ENCODE results near the gene PPIG.
"Not testable (repeated sequence)": the region's sequence is repeated elsewhere in the genome, so short reads cannot be mapped to it uniquely, and the experiment has no call there.

The PPIG gene

DNA sequence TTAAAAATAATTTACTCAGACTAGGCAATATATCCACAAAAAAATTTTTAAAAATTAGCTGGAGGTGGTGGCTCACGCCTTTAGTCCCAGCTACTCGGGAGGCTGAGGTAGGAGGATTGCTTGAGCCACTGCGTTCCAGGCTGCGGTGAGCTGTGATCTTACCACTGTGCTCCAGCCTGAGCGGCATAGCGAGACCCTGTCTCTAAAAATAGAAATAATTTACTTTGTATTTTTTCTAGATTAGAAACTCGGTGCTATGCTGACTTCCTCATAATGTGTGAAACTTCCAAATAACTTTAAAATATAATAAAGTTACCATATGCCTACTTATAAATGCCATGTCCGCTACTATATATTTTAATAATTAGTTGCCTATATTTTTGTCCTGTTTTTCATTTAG lies 6.7 kb downstream of the PPIG start:
- no peak for DNase-seq

DNA sequence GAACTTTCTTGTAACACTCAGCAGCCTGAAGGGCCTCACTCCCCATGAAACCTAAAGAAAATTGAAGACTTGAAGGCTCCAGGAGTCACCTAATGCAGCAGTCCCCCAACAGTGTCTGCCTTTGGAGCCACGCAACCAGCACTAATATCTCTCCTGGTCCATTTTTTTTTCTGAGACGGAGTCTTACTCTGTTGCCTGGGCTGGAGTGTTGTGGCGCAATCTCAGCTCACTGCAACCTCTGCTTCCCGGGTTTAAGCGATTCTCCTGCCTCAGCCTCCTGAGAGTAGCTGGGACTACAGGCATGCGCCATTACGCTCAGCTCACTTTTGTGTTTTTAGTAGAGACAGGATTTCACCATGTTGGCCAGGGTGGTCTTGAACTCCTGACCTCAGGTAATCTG lies 12.4 kb downstream of the PPIG start:
- not testable (repeated sequence) for DNase-seq

DNA sequence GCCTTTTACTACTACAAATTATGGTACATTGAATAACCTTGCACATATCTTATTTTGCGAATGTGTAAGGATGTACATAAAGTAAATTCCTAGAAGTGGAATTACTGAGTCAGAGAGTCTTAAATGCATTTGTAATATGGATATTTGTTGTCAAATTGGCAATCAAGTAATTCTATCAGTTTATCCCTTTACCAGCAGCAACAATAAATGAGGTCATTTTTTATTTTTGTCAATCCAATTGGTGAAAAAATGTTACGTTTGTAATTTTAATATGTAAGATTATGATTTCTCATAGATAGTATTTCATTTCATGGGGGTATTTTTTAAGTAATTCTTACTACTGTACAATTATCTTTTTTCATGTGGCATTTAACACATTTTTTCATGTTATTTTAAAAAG lies 14.8 kb downstream of the PPIG start:
- no peak for DNase-seq

DNA sequence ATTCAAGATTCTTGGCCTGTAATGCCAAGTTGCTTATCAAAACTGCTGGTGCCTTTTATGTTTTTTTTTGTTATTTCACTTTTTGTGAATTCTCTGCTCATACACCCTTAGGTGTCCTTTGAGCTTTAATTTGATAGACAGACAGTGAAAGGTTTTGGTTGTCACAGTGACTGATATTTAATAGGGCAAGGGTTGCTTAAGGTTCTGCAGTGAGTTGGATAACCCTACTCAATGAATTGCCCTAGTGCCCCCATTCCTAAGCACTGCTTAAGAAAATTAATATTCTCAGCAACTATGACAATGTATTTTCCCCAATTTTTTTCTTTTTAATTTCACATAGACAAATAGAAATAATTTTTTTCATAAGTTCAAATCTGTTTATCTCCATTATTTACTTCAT lies 15.4 kb downstream of the PPIG start:
- no peak for DNase-seq

DNA sequence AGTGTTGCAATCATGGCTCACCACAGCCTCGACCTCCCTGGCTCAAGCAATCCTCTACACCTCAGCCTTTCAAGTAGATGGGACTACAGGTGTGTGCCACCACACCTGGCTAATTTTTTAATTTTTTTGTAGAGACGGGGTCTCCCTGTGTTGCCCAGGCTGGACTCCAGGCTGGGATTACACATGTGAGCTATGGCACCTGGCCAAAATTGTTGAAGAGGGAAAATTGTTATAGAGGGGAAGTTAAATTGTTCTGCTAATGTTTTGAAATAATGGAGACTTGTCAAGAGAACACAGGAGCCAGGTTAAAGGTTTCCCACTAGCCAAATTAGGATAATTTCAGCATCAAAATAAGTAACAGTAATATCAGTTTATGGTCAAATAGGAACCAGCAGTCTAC lies 25.1 kb downstream of the PPIG start:
- no peak for DNase-seq

DNA sequence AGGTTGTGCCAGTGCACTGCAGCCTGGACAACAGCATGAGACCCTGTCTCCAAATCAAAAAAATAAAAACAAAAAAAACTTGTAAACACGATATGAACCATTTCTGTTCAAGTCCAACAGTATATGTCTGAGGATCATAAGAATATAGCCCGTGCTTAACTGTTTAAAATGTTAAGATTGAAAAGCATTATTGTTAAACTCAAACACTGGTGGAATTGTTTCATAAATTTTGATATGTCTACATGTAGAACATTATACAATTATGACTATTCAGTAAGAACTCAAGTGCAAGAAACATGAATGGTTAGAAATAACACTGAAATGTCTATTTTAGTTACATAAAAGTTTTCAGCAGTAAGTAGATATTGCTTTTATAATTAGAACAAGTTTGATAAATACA lies 29.7 kb downstream of the PPIG start:
- DNase-seq: no peak

DNA sequence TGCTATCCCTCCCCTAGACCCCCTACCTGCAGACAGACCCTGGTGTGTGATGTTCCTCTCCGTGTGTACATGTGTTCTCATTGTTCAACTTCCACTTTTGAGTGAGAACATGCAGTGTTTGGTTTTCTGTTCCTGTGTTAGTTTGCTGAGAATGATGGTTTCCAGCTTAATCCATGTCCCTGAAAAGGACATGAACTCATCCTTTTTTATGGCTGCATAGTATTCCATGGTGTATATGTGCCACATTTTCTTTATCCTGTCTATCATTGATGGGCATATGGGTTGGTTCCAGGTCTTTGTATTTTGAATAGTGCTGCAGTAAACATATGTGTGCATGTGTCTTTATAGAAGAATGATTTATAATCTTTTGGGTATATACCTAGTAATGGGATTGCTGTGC lies 31.8 kb downstream of the PPIG start:
- DNase-seq: not testable (repeated sequence)

DNA sequence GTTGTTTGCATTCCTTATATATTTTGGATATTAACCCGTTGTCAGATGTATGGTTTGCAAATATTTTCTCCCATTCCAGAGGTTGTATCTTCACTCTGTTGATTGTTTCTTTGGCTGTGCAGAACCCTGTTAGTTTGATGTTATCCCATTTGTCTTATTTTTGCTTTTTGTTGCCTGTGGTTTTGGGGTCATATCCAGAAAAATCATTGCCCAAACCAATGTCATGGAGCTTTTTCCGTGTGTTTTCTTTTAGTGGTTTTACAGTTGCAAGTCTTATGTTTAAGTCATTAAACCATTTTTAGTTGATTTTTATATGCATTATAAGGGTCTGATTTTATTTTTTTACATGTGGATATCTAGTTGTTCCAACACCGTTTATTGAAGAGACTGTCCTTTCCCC lies 35.8 kb downstream of the PPIG start:
- no peak for DNase-seq

DNA sequence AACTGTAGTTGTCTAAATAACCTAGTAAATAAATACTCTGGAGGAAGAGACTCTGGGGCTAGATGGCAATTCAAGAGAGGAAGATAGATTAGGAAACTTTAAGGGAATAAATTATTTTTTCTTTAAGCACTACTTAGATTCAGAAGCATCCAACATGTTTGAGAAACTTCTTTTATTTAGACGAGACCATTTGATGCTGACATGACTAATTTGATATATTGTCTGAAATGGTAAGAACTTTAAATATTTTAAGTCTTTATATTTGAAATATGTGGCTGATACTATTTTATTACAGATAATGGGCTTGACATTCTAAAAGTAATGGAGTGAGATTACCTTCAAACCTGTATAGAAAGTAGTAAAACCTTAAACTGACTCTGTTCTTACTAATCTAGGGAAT lies 36.4 kb downstream of the PPIG start:
- DNase-seq: no peak

DNA sequence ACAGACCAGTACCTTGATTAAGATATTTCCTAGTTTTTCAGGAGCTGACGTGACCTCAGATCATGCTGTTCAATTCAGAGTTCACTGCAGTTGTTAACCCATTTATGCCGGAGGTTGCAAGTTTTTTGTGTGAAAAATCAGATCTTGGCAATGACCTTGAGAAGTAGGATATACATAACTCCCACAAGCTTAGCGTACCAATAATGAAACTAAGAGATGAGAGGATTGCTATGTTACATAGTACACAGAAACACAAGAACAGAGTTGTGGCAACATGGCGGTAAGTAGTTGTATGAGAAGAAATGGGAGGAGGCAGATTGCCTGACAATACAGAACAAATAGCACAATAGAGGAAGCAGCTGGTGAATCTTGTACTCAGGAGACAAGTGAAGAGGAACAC lies 39.1 kb downstream of the PPIG start:
- no peak for DNase-seq

DNA sequence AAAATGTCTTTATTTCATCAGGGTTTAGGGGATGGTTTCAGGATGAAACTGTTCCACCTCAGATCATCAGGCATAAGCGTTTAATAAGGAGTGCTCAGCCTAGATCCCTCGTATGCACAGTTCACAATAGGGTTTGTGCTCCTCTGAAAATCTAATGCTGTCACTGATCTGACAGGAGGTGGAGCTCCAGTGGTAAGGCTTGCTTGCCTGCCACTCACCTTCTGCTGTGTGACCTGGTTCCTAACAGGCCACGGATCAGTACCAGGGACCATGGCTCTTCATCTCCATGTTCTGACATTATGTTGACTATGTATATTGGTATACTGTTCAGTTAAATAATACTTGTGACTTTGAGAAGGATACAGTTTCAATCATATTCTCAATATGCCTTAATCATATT lies 41.6 kb downstream of the PPIG start:
- DNase-seq: no peak

DNA sequence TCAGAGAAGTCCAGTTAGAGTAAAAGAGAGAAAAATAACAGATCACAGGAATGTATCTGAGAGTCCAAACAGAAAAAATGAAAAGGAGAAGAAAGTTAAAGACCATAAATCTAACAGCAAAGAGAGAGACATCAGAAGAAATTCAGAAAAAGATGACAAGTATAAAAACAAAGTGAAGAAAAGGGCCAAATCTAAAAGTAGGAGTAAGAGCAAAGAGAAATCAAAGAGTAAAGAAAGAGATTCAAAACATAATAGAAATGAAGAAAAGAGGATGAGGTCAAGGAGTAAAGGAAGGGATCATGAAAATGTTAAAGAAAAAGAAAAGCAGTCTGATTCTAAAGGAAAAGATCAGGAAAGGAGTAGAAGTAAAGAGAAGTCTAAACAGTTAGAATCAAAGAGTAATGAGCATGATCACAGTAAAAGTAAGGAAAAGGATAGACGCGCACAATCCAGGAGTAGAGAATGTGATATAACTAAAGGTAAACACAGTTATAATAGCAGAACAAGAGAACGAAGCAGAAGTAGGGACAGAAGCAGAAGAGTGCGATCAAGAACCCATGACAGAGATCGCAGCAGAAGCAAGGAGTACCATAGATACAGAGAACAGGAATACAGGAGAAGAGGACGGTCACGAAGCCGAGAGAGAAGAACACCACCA lies 52.4 kb downstream of the PPIG start:
- DNase-seq: no peak

DNA sequence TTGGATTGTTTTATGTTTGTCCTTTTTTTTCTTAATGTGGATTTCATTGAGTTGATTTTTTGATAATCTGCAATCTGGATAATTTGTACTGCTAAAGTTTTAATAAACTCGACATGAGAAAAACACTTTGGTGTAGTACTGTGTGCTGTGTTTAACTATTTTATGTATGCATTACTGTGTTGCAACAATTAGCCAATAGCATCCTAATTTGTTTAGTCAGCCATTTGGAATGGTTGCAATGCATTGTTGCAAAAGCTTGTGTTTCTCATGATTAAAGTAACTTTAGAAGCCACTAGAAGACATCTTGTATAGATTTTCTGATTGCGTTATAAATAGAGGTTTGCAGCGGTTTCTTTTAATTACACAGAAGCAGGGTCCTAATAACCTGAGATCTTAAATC lies 53.5 kb downstream of the PPIG start:
- no peak for DNase-seq

DNA sequence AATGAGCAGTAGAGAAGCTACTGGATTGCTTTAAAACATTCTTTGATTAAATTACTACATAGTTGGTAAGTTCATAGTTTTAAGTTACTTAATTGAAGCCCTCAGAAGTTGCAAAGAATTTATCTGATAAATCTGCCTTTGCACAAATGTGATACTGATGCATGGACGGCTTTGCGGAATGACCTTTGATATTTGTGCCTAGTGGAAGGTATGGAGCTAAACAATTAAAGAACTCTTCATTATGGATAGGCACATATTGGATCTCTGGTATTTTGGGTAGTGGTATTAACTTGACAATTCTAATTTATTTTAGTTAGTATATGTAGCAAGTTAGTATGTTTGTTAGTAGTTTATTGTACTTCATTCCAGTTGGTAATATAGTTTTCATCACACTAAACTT lies 56.0 kb downstream of the PPIG start:
- no peak for DNase-seq

DNA sequence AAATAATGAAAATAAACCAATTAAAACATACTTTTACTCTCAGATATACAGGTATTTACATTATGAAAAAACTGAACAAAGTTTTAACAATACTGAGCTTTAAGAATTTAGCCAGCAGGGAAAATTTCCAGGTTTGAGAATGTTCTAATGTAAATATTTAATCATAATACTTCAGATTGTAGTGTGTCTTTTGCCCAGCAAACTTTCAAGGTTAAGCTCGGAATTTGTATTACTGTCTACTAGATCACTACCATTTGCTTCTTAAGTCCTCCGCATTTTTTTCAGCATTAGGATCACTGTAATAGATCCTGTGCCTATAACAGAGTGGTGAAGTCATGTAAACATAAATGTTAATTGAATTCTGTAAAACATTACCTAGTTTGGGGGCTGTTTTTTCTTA lies 57.3 kb downstream of the PPIG start:
- DNase-seq: no peak

DNA sequence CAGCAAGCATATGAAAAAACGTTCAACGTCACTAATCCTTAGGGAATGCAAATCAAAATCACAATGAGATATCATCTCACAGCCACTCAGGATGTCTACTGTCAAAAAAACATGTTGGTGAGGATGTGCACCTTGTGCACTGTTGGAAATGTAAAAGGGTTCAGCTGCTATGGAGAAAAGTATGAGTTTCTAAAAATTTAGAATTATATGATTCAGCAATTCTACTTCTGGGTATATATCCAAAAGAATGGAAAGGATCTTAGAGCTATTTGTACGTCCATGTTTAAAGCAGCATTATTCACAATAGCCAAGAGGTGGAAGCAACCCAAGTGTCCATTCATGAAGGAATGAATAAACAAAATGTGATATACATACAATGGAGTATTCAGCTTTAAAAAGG lies 60.0 kb downstream of the PPIG start:
- DNase-seq: no peak

DNA sequence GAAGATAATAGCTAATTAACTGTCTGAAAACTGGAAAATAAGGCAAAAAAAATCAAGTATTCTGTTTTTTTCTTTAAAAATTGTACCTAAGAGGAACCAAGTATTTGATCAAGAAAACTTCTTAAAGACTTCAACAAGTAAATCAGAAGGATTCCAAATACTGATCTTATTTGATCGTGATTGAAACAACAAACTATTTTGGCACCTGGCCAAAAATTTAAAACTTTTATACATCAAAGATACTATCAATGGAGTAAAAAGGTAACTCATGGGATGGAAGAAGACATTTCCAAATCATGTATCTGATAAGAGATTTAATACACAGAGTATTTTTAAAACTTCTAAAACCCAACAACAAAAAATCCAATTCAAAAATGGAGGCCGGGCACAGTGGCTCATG lies 63.3 kb downstream of the PPIG start:
- DNase-seq: no peak

DNA sequence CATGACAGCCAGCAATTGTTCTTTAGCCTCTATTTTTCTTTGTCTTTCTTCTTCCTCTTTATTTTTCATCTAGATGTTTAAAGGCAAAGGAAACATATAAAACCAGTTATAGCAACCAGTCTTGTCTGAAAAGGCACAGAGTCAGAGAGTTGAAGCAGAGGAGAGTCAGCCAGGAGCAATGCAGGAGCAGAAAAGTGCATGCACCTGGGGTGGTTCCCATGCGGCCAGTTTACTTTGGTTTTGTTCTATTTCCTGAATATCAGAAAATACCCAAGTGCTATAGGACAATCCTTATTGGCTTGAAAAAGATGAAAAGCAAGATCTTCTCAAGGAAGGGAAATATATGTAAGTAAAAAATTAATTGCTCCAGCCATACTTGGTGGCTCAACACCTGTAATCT lies 65.1 kb downstream of the PPIG start:
- DNase-seq: no peak

DNA sequence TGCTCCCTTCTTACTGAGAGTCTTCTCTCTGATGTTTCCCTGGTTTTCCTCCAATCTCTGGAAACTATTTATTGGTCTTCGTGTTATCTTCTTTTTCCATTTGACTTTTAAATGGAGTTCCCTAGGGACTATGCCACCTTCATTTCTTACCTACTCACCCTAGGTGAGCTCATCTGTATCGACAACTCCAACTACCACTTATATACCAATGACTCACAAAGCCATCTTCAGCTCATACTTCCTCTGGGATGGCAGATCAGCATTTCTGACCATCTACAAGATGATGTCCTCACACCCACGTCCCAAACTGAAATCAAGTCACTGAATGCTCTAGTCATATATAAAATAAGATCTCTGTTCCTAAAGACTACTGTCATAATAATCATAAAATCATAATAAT lies 69.5 kb downstream of the PPIG start:
- no peak for DNase-seq

DNA sequence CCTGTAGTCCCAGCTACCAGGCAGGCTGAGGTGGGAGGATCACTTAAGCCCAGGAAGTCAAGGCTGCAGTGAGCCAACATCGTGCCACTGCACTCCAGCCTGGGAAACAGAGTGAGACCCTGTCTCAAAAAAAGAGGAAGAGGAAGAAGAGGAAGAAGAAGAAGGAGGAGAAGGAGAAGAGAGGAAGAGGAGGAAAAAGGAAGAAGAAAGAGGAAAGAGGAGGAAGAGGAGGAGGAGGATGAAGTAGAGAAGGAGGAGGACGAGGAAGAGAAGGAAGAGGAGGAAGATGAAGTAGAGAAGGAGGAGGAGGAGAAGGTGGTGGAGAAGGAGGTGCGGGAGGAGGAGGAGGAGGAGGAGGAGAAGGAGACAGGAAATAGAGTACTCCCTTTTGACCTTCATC lies 72.0 kb downstream of the PPIG start:
- no peak for DNase-seq

DNA sequence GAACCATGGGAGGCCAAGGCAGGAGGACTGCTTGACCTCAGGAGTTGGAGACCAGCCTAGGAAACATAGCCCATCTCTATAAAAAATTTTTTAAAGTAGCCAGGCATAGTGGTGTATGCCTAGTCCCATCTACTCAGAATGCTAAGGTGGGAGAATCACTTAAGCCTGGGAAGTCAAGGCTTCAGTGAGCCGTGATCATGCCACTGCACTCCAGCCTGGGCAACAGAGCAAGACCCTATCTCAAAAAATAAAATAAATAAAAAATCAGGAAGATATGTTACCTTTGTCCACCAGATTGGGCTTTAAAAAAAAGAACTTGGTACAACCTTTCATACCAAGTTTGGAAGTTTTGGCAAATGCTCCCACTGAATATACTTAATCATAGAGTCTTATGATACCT lies 74.7 kb downstream of the PPIG start:
- DNase-seq: no peak

DNA sequence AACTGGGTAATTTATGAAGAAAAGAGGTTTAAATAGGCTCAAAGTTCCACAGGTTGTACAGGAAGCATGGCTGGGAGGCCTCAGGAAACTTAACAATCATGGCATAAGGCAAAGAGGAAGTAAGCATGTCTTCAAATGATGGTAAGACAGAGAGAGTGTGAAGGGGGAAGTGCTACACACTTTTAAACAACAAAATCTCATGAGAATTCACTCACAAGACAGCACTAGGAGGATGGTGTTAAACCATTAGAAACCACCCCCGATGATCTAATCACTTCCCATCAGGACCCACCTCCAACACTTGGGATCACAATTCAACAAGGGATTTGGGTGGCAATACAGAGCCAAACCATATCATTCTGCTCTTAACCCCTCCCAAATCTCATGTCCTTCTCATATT lies 75.2 kb downstream of the PPIG start:
- DNase-seq: no peak

DNA sequence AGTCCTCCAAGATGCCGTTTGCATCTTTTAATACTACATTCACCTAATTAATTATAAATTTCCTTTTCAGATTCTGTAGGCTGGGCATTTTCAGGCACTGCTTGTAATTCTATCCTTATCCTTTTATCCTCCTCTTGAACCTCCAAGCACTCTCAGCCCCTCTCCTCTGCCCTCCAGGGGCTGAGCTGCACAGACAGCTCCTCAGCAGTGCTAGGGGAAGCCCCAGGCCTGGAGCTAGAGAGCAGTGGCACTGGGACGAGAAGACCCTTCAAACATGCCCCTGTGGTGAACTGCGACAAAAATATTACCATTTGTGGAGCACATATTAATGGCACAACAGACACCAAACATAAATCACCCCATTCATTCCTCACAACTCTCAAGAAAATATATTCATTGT lies 77.1 kb downstream of the PPIG start:
- DNase-seq: no peak

DNA sequence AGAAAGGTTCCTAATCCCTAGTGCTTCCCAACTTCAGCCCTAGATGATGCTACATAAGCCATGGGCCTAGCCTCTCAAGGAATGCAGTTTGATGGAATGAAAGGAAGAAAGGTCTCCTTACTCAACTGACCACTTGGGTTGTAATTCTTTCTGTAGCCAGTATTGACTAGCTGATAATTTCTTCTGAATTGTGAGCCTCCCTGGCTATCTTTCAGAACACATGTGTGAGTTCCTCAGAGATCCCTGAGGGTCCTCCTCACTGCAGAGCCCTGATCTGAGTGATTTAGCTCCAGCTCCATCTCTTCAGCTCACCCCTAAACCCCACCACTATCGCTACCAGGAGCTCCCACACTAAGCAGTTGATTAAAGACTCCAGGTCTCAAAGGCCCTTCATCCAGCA lies 78.6 kb downstream of the PPIG start:
- no peak for DNase-seq

Data from nucleus accumbens (tissue), 56 donors.